HUES64 (cell line): ENCODE measurements around the gene SLC39A6. TPM values are rescaled to one million over a fixed set of nuclear protein-coding genes. Genes with fewer than 3 reads are reported as not detected.
"Not testable (repeated sequence)": the region's sequence is repeated elsewhere in the genome, so short reads cannot be mapped to it uniquely, and the experiment has no call there.

Source experiments
- H3K27ac ChIP-seq: 2 replicates; pipeline ENCODE4 v1.7.0; 2013; ENCODE audit warnings: low read depth, low read length, inconsistent platforms
- H3K27me3 ChIP-seq: 2 replicates; pipeline ENCODE4 v1.6.1; 2013; ENCODE audit warnings: mild to moderate bottlenecking, low read length; ENCODE audit not compliant: insufficient read depth
- H3K36me3 ChIP-seq: 2 replicates; pipeline ENCODE4 v1.6.1; 2013; ENCODE audit warnings: mild to moderate bottlenecking, low read length; ENCODE audit not compliant: insufficient read depth
- H3K4me1 ChIP-seq: 2 replicates; pipeline ENCODE4 v1.6.1; 2013; ENCODE audit warnings: mild to moderate bottlenecking, low read length, moderate library complexity; ENCODE audit not compliant: insufficient read depth
- H3K4me3 ChIP-seq: 2 replicates; pipeline ENCODE4 v1.5.1; 2013; ENCODE audit warnings: mild to moderate bottlenecking, low read length, moderate library complexity
- H3K9ac ChIP-seq: 2 replicates; pipeline ENCODE4 v1.6.1; 2013; ENCODE audit warnings: mild to moderate bottlenecking, low read depth, low read length
- H3K9me3 ChIP-seq: 2 replicates; pipeline ENCODE4 v1.6.1; 2013; ENCODE audit warnings: low read depth, low read length; ENCODE audit not compliant: insufficient read depth
- WGBS: fragments of 150-250, 120-280 bp; methylation state at CpG from one replicate; pipeline ENCODE4 v1.1.7; 2013; ENCODE audit warnings: missing lambda C conversion rate; 5-methylcytosine and 5-hydroxymethylcytosine counted together
- polyA plus RNA-seq, 2 experiments: library from polyadenylated mRNA; stranded (reverse); fragments of 50-300 nt; gene quantifications; one replicate each; pipeline ENCODE4 v1.2.3, GENCODE V29; 2013

Gene SLC39A6, protein sequence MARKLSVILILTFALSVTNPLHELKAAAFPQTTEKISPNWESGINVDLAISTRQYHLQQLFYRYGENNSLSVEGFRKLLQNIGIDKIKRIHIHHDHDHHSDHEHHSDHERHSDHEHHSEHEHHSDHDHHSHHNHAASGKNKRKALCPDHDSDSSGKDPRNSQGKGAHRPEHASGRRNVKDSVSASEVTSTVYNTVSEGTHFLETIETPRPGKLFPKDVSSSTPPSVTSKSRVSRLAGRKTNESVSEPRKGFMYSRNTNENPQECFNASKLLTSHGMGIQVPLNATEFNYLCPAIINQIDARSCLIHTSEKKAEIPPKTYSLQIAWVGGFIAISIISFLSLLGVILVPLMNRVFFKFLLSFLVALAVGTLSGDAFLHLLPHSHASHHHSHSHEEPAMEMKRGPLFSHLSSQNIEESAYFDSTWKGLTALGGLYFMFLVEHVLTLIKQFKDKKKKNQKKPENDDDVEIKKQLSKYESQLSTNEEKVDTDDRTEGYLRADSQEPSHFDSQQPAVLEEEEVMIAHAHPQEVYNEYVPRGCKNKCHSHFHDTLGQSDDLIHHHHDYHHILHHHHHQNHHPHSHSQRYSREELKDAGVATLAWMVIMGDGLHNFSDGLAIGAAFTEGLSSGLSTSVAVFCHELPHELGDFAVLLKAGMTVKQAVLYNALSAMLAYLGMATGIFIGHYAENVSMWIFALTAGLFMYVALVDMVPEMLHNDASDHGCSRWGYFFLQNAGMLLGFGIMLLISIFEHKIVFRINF
- 43.6 TPM for polyA plus RNA-seq (2013, experiment 1 of 2)
- polyA plus RNA-seq (2013, experiment 2 of 2) = 50.3 TPM

DNA sequence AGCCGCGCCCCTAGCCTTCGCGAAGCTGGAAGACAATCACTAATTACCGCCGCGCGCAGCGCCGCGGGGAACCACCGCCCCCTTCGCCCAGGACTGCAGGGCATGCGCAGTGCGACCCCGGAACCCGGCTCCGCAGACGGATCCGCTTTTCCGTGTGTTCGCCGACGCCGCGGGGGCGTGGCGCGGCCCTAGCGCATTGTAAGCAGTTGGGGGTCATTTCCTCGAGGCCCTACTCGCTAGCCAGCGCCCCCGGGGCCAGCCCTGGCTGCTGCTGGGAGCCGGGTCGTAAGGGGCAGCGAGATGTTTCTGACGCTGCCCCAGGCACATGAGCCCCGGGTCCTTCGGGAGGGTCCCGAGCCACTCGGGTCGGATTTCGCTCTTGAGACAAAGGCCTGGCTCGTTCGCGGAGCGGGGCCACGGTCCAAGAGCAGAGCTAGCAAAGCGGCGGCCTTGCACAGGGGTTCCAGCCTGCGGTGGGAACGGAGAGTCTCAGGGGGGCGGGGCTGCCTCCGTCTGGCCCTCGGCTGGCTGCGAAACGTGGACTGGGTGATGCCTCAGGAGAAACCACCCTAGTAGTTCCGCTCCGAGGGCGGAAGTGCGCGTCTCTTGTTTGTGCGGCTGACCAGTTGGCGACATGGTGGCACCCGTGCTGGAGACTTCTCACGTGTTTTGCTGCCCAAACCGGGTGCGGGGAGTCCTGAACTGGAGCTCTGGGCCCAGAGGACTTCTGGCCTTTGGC is at the start of gene SLC39A6, which contains the start of gene ELP2:
Gene SLC39A6, minus strand, starts transcription at position 41 of the 739 bp plus-strand sequence. CDS start 2,333 bp downstream, outside the sequence.
Gene ELP2, plus strand, starts transcription at position 600 of the 739 bp plus-strand sequence. Its CDS starts 35 bp downstream, at position 635.
- Histone ChIP-seq H3K9me3 (no peaks in the 10 kb centered on the region), H3K27ac (peak within 1 kb of the TSS; percentile 97), H3K4me3 (peak within 1 kb of the TSS; percentile 92), H3K27me3 (no peaks in the 10 kb centered on the region), H3K4me1 (0 out of 2 replicates have a peak, but pooled peaks cover 8% of the 10 kb centered on the region), H3K9ac (peak within 1 kb of the TSS; percentile 93), H3K36me3 (peaks cover 34% of the 10 kb centered on the region)
- under 1% methylated on average over 69 of the region's 69 CpGs for WGBS

- H3K36me3 ChIP-seq = peaks cover 51% of the 10 kb centered on the region
- no peak overlapping the region for H3K4me3 ChIP-seq
- no peak overlapping the region for H3K9ac ChIP-seq
- no peaks in the 10 kb centered on the region for H3K4me1 ChIP-seq
- H3K9me3 ChIP-seq = no peaks in the 10 kb centered on the region
- no peak overlapping the region for H3K27ac ChIP-seq
- WGBS = 100% methylated on average over 2 of the region's 3 CpGs
- no peaks in the 10 kb centered on the region for H3K27me3 ChIP-seq
Measured at GRCh38 chr18:36177913-36178312, 48.8 kb upstream of the SLC39A6 start.

DNA sequence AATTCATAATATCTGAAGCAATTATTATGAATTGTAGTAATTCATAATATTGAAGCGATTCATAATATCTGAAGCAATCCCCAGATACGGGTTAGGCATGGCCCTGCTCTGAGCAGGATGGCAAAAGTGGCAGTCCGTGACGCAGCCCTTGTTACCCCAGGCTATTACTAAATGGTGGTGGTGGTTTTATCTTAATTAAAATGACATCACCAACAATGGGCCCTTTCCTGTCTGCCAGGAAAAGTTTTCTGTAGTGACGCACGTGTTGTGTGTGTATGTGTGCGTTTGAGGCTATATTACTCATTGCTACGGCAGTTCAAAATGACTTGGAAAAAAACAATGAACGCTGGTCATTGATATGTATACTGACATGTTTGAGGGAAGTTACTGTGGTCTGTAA is 47.6 kb upstream of the SLC39A6 start:
- no peak overlapping the region for H3K4me3 ChIP-seq
- 96% methylated on average over 9 of the region's 9 CpGs for WGBS
- H3K27me3 ChIP-seq = no peaks in the 10 kb centered on the region
- H3K27ac ChIP-seq = no peak overlapping the region
- H3K9me3 ChIP-seq = no peaks in the 10 kb centered on the region
- no peaks in the 10 kb centered on the region for H3K4me1 ChIP-seq
- no peak overlapping the region for H3K9ac ChIP-seq
- peaks cover 63% of the 10 kb centered on the region for H3K36me3 ChIP-seq

DNA sequence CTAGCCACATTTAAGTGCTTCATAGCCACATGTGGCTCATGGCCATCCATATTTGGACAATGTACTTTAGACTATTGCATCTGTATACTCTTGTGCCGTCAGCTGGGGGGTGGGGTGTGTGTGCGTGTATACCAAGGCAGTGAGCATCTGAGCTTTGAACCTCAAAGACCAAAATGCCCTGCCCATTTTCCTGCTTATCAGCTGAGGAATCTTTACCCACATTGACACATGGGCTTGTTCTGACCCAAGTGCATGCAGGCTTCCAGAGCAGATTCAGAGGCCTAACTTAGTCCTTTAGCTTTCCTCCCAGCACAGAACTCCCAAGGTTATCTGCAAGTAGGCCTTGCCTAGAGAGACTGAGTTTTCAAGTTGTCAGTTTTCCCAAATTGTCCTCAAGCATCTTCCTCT is 47.0 kb upstream of the SLC39A6 start:
- no peak overlapping the region for H3K27ac ChIP-seq
- WGBS = 92% methylated on average over 2 of the region's 2 CpGs
- peaks cover 69% of the 10 kb centered on the region for H3K36me3 ChIP-seq
- no peak overlapping the region for H3K4me3 ChIP-seq
- H3K4me1 ChIP-seq = no peaks in the 10 kb centered on the region
- no peaks in the 10 kb centered on the region for H3K9me3 ChIP-seq
- no peak overlapping the region for H3K9ac ChIP-seq
- no peaks in the 10 kb centered on the region for H3K27me3 ChIP-seq

- no peaks in the 10 kb centered on the region for H3K4me1 ChIP-seq
- H3K27ac ChIP-seq = no peak overlapping the region
- no peak overlapping the region for H3K9ac ChIP-seq
- H3K27me3 ChIP-seq = no peaks in the 10 kb centered on the region
- no peak overlapping the region for H3K4me3 ChIP-seq
- H3K9me3 ChIP-seq = no peaks in the 10 kb centered on the region
- 93% methylated on average over 1 of the region's 1 CpG for WGBS
- H3K36me3 ChIP-seq = peaks cover 76% of the 10 kb centered on the region
Measured at GRCh38 chr18:36175481-36175880, 46.3 kb upstream of the SLC39A6 start.

GRCh38 chr18:36169938-36170337 is 40.8 kb upstream of the SLC39A6 start:
- Histone ChIP-seq H3K9me3 (no peaks in the 10 kb centered on the region), H3K27ac (no peak overlapping the region), H3K4me1 (no peaks in the 10 kb centered on the region), H3K9ac (no peak overlapping the region), H3K27me3 (no peaks in the 10 kb centered on the region), H3K36me3 (peaks cover 95% of the 10 kb centered on the region), H3K4me3 (no peak overlapping the region)
- 93% methylated on average over 5 of the region's 5 CpGs for WGBS

GRCh38 chr18:36168296-36168695 is 39.2 kb upstream of the SLC39A6 start:
- H3K4me1 ChIP-seq, H3K27me3 ChIP-seq, H3K4me3 ChIP-seq, H3K9ac ChIP-seq, H3K27ac ChIP-seq, H3K9me3 ChIP-seq: not testable (repeated sequence)
- 91% methylated on average over 3 of the region's 3 CpGs for WGBS
- H3K36me3 ChIP-seq = peaks cover 95% of the 10 kb centered on the region

GRCh38 chr18:36167692-36168218 is 38.6 kb upstream of the SLC39A6 start:
- Histone ChIP-seq H3K27ac (no peak overlapping the region), H3K9ac (no peak overlapping the region), H3K36me3 (peaks cover 95% of the 10 kb centered on the region), H3K4me1 (no peaks in the 10 kb centered on the region), H3K27me3 (no peaks in the 10 kb centered on the region), H3K4me3 (no peak overlapping the region), H3K9me3 (no peaks in the 10 kb centered on the region)
- WGBS = 96% methylated on average over 3 of the region's 3 CpGs

DNA sequence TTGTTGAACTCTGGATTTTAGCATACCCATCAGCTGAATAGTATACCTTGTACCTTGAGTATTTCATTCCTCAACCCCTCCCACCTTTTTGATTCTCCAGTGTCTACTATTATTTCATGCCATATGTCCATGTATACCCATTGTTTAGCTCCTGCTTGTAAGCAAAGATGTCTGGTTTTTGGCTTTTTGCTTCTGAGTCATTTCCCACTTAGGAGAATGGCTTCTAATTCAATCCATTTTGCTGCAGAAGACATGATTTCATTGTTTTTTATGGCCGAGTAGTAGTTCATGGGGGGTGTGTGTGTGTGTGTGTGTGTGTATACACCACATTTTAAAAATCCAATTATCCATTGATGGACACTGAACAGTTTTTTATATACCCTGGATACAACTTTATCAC is 33.8 kb upstream of the SLC39A6 start:
- H3K4me3 ChIP-seq = no peak overlapping the region
- H3K9ac ChIP-seq = no peak overlapping the region
- no peaks in the 10 kb centered on the region for H3K4me1 ChIP-seq
- H3K9me3 ChIP-seq = no peaks in the 10 kb centered on the region
- no peak overlapping the region for H3K27ac ChIP-seq
- H3K36me3 ChIP-seq = peaks cover 98% of the 10 kb centered on the region
- H3K27me3 ChIP-seq = no peaks in the 10 kb centered on the region
- no CpG with 5 or more reads among the region's 1 CpG for WGBS

GRCh38 chr18:36160959-36161371 is 31.8 kb upstream of the SLC39A6 start:
- Histone ChIP-seq H3K27ac (no peak overlapping the region), H3K36me3 (peaks cover 100% of the 10 kb centered on the region), H3K27me3 (no peaks in the 10 kb centered on the region), H3K9ac (no peak overlapping the region), H3K9me3 (no peaks in the 10 kb centered on the region), H3K4me3 (no peak overlapping the region), H3K4me1 (no peaks in the 10 kb centered on the region)
- 97% methylated on average over 4 of the region's 4 CpGs for WGBS
